H9 (cell line): ENCODE data around the gene KIF18B. TPM values are rescaled to one million over a fixed set of nuclear protein-coding genes. Genes with fewer than 3 reads are reported as not detected.

Experiments used
- DNase-seq: peaks from one replicate; pipeline ENCODE4 v3.0.0-alpha.2; 2017
- H2AFZ ChIP-seq: one replicate; pipeline ENCODE4 v1.6.1; 2013; ENCODE audit warnings: mild to moderate bottlenecking, low read length, control low read depth, moderate library complexity
- H2AK5ac ChIP-seq: 2 replicates; pipeline ENCODE4 v1.6.1; 2013; ENCODE audit warnings: low read length, control low read depth, mixed read lengths; ENCODE audit not compliant: insufficient read length
- H2BK120ac ChIP-seq: one replicate; pipeline ENCODE4 v1.6.1; 2013; ENCODE audit warnings: low read depth, mild to moderate bottlenecking, low read length, control low read depth, inconsistent platforms; ENCODE audit not compliant: poor library complexity, severe bottlenecking
- H2BK12ac ChIP-seq: 2 replicates; pipeline ENCODE4 v1.6.1; 2013; ENCODE audit warnings: low read length, control low read depth, mixed read lengths, low read depth; ENCODE audit not compliant: insufficient read length
- H2BK15ac ChIP-seq: 2 replicates; pipeline ENCODE4 v1.6.1; 2013; ENCODE audit warnings: low read depth, low read length, control low read depth
- H2BK20ac ChIP-seq: one replicate; pipeline ENCODE4 v1.6.1; 2013; ENCODE audit warnings: low read depth, mild to moderate bottlenecking, low read length, control low read depth, inconsistent platforms; ENCODE audit not compliant: poor library complexity, severe bottlenecking
- H2BK5ac ChIP-seq: 2 replicates; pipeline ENCODE4 v1.6.1; 2013; ENCODE audit warnings: low read length, control low read depth, mixed read lengths; ENCODE audit not compliant: insufficient read length
- H3K14ac ChIP-seq: 2 replicates; pipeline ENCODE4 v1.6.1; 2013; ENCODE audit warnings: low read length, control low read depth; ENCODE audit not compliant: insufficient read depth
- H3K18ac ChIP-seq: 2 replicates; pipeline ENCODE4 v1.6.1; 2013; ENCODE audit warnings: low read depth, mild to moderate bottlenecking, mixed read lengths, low read length, control low read depth; ENCODE audit not compliant: insufficient read length
- H3K23ac ChIP-seq: 2 replicates; pipeline ENCODE4 v1.6.1; 2013; ENCODE audit warnings: low read length, control low read depth, mixed read lengths, low read depth; ENCODE audit not compliant: insufficient read length
- H3K23me2 ChIP-seq: 2 replicates; pipeline ENCODE4 v1.6.1; 2013; ENCODE audit warnings: low read depth, mild to moderate bottlenecking, mixed read lengths, low read length, control low read depth; ENCODE audit not compliant: insufficient read length, poor library complexity, severe bottlenecking
- H3K27ac ChIP-seq: 2 replicates; pipeline ENCODE4 v1.5.1; 2013; ENCODE audit warnings: low read length, control low read depth, mixed read lengths, low read depth; ENCODE audit not compliant: insufficient read length
- H3K27me3 ChIP-seq: 2 replicates; pipeline ENCODE4 v1.6.1; 2013; ENCODE audit warnings: low read length, control low read depth, inconsistent platforms; ENCODE audit not compliant: insufficient read depth
- H3K4ac ChIP-seq: 2 replicates; pipeline ENCODE4 v1.6.1; 2013; ENCODE audit warnings: low read depth, mild to moderate bottlenecking, control low read depth, inconsistent platforms, low read length, moderate library complexity
- H3K4me1 ChIP-seq: 2 replicates; pipeline ENCODE4 v1.6.1; 2013; ENCODE audit warnings: low read length, control low read depth, inconsistent platforms; ENCODE audit not compliant: insufficient read depth
- H3K4me2 ChIP-seq: 2 replicates; pipeline ENCODE4 v1.6.1; 2013; ENCODE audit warnings: low read length, control low read depth, mixed read lengths; ENCODE audit not compliant: insufficient read length, insufficient read depth
- H3K56ac ChIP-seq: 2 replicates; pipeline ENCODE4 v1.6.1; 2013; ENCODE audit warnings: low read depth, mild to moderate bottlenecking, mixed read lengths, low read length, control low read depth; ENCODE audit not compliant: insufficient read length
- H3K79me1 ChIP-seq: 2 replicates; pipeline ENCODE4 v1.6.1; 2013; ENCODE audit warnings: low read depth, mild to moderate bottlenecking, moderate library complexity, low read length, control low read depth, inconsistent platforms; ENCODE audit not compliant: insufficient read depth, poor library complexity, severe bottlenecking
- H3K79me2 ChIP-seq: 2 replicates; pipeline ENCODE4 v1.6.1; 2013; ENCODE audit warnings: low read length, control low read depth, inconsistent platforms; ENCODE audit not compliant: insufficient read depth
- H3K9ac ChIP-seq: 2 replicates; pipeline ENCODE4 v1.6.1; 2013; ENCODE audit warnings: low read length, control low read depth, mixed read lengths; ENCODE audit not compliant: insufficient read length; ENCODE audit errors: extremely low read depth
- H3K9me3 ChIP-seq: one replicate; pipeline ENCODE4 v1.6.1; 2013; ENCODE audit warnings: low read depth, low read length, inconsistent platforms; ENCODE audit not compliant: control insufficient read depth
- H3T11ph ChIP-seq: one replicate; pipeline ENCODE4 v1.6.1; 2013; ENCODE audit warnings: mild to moderate bottlenecking, low read length, control low read depth, inconsistent platforms
- H4K20me1 ChIP-seq: one replicate; pipeline ENCODE4 v1.6.1; 2013; ENCODE audit not compliant: control insufficient read depth, insufficient read length, insufficient read depth
- H4K5ac ChIP-seq: 2 replicates; pipeline ENCODE4 v1.6.1; 2013; ENCODE audit warnings: low read depth, mild to moderate bottlenecking, mixed read lengths, low read length, control low read depth; ENCODE audit not compliant: insufficient read length
- H4K8ac ChIP-seq: replicated peaks from 2 replicates; pipeline ENCODE4 v1.6.1; 2013; ENCODE audit warnings: low read length, control low read depth, mixed read lengths, low read depth; ENCODE audit not compliant: insufficient read length
- H4K91ac ChIP-seq: 2 replicates; pipeline ENCODE4 v1.6.1; 2013; ENCODE audit warnings: low read depth, mild to moderate bottlenecking, moderate library complexity, mixed read lengths, low read length, control low read depth; ENCODE audit not compliant: insufficient read length
- H3K27ac Mint-ChIP-seq, 3 experiments: 2 replicates in 2 of 3; 3 replicates in 1 of 3; pipeline ENCODE4 v1.8.0; 2020 to 2021; ENCODE audit warnings: mixed read lengths in 3 of 3, mild to moderate bottlenecking in 1 of 3, moderate library complexity in 1 of 3
- H3K27me3 Mint-ChIP-seq: 2 replicates; pipeline ENCODE4 v1.8.0; 2021; ENCODE audit warnings: low read depth, mild to moderate bottlenecking, moderate library complexity, mixed read lengths
- H3K36me3 Mint-ChIP-seq, 3 experiments: 2 replicates in 2 of 3; 3 replicates in 1 of 3; pipeline ENCODE4 v1.8.0; 2020 to 2021; ENCODE audit warnings: low read depth in 3 of 3, mixed read lengths in 3 of 3; ENCODE audit not compliant: insufficient read depth in 1 of 3
- H3K4me1 Mint-ChIP-seq, 2 experiments: 2 replicates each; pipeline ENCODE4 v1.8.0; 2020; ENCODE audit warnings: mixed read lengths in 2 of 2
- H3K4me3 Mint-ChIP-seq, 2 experiments: 2 replicates in 1 of 2; 3 replicates in 1 of 2; pipeline ENCODE4 v1.8.0; 2020 to 2021; ENCODE audit warnings: mild to moderate bottlenecking in 2 of 2, mixed read lengths in 2 of 2, moderate library complexity in 1 of 2
- H3K9me3 Mint-ChIP-seq, 2 experiments: 2 replicates in 1 of 2; 3 replicates in 1 of 2; pipeline ENCODE4 v1.8.0; 2020; ENCODE audit warnings: mild to moderate bottlenecking in 2 of 2, mixed read lengths in 2 of 2, moderate library complexity in 1 of 2
- CTCF ChIP-seq: fragments of 200-600 bp; sonication (generic); conservative IDR thresholded peaks from 3 replicates; pipeline ENCODE4 v1.8.0; 2021; ENCODE audit warnings: antibody characterized with exemption, mild to moderate bottlenecking
- WGBS: extraction: QIAGEN DNeasy Blood & Tissue Kit; methylation state at CpG from one replicate; pipeline ENCODE4 v1.1.7; 2013; ENCODE audit warnings: missing lambda C conversion rate, low lambda C conversion rate, mixed read lengths; ENCODE audit not compliant: insufficient read length; ENCODE audit errors: extremely low coverage; 5-methylcytosine and 5-hydroxymethylcytosine counted together
- total RNA-seq: library from RNA; stranded (reverse); gene quantifications from 2 replicates; pipeline ENCODE4 v1.2.1, GENCODE V29; 2021

The KIF18B gene
- total RNA-seq, 1 experiment from 2014 or later: 51.8 TPM

- Histone ChIP-seq H3K23me2 (peaks cover 6% of the 10 kb centered on the region), H3K56ac (no peak overlapping the region), H3K27me3 (peaks cover 4% of the 10 kb centered on the region; the same call in 1 of the 2 replicates), H3K4me2 (no peak overlapping the region), H3T11ph (no peak overlapping the region), H2AFZ (no peak overlapping the region), H3K9ac (no peak overlapping the region), H3K79me1 (no peaks in the 10 kb centered on the region), H3K27ac (no peak overlapping the region), H4K5ac (no peak overlapping the region), H2BK12ac (no peak overlapping the region), H3K79me2 (no peaks in the 10 kb centered on the region), H3K4ac (no peak overlapping the region), H3K4me1 (peaks cover 2% of the 10 kb centered on the region; the same call in 1 of the 2 replicates), H4K91ac (no peak overlapping the region), H3K9me3 (no peaks in the 10 kb centered on the region), H2BK120ac (no peak overlapping the region), H4K8ac (no peak overlapping the region), H4K20me1 (no peaks in the 10 kb centered on the region), H2BK20ac (no peak overlapping the region), H3K23ac (no peak overlapping the region), H3K18ac (no peak overlapping the region), H2AK5ac (no peak overlapping the region), H3K14ac (no peak overlapping the region; the same call in 1 of the 2 replicates), H2BK15ac (no peak overlapping the region), H2BK5ac (no peak overlapping the region)
- Mint-ChIP-seq H3K36me3 (no peaks in the 10 kb centered on the region), H3K4me1 (peaks cover 8 to 10% of the 10 kb centered on the region in 2 experiments; a peak in 3 of 4 replicates), H3K27ac (no peak overlapping the region), H3K27me3 (peaks cover 46% of the 10 kb centered on the region), H3K9me3 (no peaks in the 10 kb centered on the region), H3K4me3 (no peak overlapping the region)
- TF ChIP-seq CTCF: no peak
- WGBS: no CpG with 5 or more reads among the region's 19 CpGs
- DNase-seq: peak; percentile 38
These were observed 32.8 kb downstream of the KIF18B start for GRCh38 chr17:44914698-44915271.
